Kidney (tissue), 14 donors: ENCODE data around the gene SIVA1. TPM values are rescaled to one million over a fixed set of nuclear protein-coding genes. Genes with fewer than 3 reads are reported as not detected.

Experiments
- DNase-seq, 5 donors: peaks; one replicate each; pipeline ENCODE4 v3.0.0-alpha.2; 2013 to 2020
- FAIRE-seq: peaks from 2 replicates; lab custom pipeline; 2012; peaks lifted over from hg19 to GRCh38; lab: Jason Lieb, UNC
- H3K27ac ChIP-seq, 2 donors: one replicate each; pipeline ENCODE4 v1.7.0; 2013; ENCODE audit warnings: low read depth in 2 of 2, low read length in 2 of 2, inconsistent platforms in 1 of 2
- H3K27me3 ChIP-seq: one replicate; pipeline ENCODE4 v1.7.1; 2013; ENCODE audit warnings: low read length, inconsistent platforms; ENCODE audit not compliant: control insufficient read depth, insufficient read depth
- H3K36me3 ChIP-seq, 3 donors: one replicate each; pipeline versions ENCODE4 v1.7.0 to v1.7.1; 2013; ENCODE audit warnings: low read length in 3 of 3, control low read depth in 1 of 3, inconsistent platforms in 1 of 3; ENCODE audit not compliant: insufficient read depth in 3 of 3, control insufficient read depth in 2 of 3
- H3K4me1 ChIP-seq, 3 donors: one replicate each; pipeline versions ENCODE4 v1.7.0 to v1.7.1; 2013; ENCODE audit warnings: low read length in 3 of 3, inconsistent platforms in 1 of 3, low read depth in 1 of 3; ENCODE audit not compliant: control insufficient read depth in 2 of 3, insufficient read depth in 2 of 3
- H3K4me3 ChIP-seq, 3 donors: one replicate each; pipeline versions ENCODE4 v1.7.0 to v1.8.1; 2013; ENCODE audit warnings: low read length in 3 of 3, control low read depth in 1 of 3, inconsistent platforms in 1 of 3
- H3K9ac ChIP-seq, 3 donors: one replicate each; pipeline versions ENCODE4 v1.7.0 to v1.7.1; 2013; ENCODE audit warnings: low read length in 3 of 3, control low read depth in 1 of 3, inconsistent platforms in 1 of 3
- H3K9me3 ChIP-seq, 3 donors: one replicate each; pipeline versions ENCODE4 v1.7.0 to v1.7.1; 2013; ENCODE audit warnings: low read length in 3 of 3, control low read depth in 1 of 3, inconsistent platforms in 1 of 3; ENCODE audit not compliant: control insufficient read depth in 2 of 3, insufficient read depth in 1 of 3
- intact Hi-C: fragments of 100-400 bp; cut with DNase I; formaldehyde crosslinking; loops from one replicate; pipeline ENCODE4 v1.11.1; 2022
- polyA plus RNA-seq: library from polyadenylated mRNA; stranded (reverse); fragments of 350-450 nt; fragmentation: Illumina TruSeq; extraction: RNeasy Lipid Tissue Mini Kit (QIAGEN cat#74804); gene quantifications from one replicate; pipeline ENCODE4 v1.2.3, GENCODE V29; 2014; ENCODE audit warnings: low read depth, low replicate concordance; ENCODE audit not compliant: insufficient read depth
- total RNA-seq: library from RNA; stranded (reverse); fragmentation: NEBNext Ultra II Directional; extraction: Animal tissue kit (Norgen Biotek cat#: 25700); gene quantifications from one replicate; pipeline ENCODE4 v1.2.1, GENCODE V29; 2021
- TF ChIP-seq, protein P1 (sequence below): IDR thresholded peaks from 3 replicates; pipeline ENCODE4 v1.5.1; 2012; ENCODE audit warnings: mild to moderate bottlenecking, moderate library complexity, borderline replicate concordance; ENCODE audit not compliant: insufficient read depth; ENCODE audit errors: extremely low read depth
- donor health status: control.
- donor health status: control.
- donor health status: control.
- donor health status: control.
- donor health status: control.
- donor health status: DM: yes; HTN: yes; CAD: no.
- donor health status: Normal renal cell carcinoma (clear cell type).

Gene SIVA1
- total and polyA plus RNA-seq, 2 donors from 2014 or later = 65.7 to 124 TPM

DNA sequence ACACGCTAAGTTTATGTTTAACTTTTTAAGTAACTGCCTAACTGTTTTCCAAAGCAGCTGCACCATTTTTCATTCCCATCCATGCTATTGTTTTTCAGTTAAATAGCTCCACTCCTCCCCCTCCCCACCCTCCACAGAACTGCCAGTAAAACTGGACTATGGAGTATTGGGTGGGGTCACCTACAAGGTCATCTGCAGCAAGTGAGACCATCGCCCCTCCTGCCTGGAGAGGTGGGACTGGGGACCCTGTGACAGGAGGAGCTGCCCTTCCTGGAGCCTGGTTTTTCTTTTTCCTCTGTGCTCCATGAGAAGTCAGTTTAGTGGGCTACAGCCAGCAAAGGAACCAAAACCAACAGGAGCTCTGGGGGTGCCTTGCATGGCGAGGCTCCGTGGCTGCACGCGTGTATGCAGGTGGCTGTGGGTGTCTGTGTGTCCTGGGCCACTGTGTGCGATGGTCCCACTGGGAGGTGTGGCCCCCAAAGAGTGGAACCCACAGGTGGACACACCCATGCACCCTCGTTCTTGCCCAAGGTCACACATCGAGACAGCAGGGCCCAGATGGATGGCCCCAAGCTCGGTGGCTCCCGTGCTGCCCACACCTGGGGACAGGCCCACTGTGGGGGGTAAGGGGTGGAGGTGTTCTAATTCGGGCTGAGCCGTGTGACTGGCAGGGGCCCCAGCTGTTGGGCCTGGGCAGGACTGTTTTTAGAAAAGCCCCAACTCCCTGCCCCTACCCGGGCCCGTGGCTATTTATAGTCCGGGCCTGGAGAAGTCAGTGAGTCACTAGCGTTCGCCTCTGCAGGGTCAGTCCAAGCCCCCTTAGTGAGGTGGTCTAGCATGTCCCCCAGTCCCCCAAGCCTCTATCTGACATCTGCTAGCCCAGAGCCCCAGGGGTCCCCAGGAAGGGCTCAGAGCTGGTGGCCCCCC lies 31.2 kb upstream of the SIVA1 start:
- FAIRE-seq = no peak
- DNase-seq = no peak
- H3K9ac ChIP-seq = no peak overlapping the region
- H3K27ac ChIP-seq = no peak overlapping the region
- no peak overlapping the region for H3K4me3 ChIP-seq
- H3K27me3 ChIP-seq = no peaks in the 10 kb centered on the region
- peaks cover 0 to 19% (median 11%) of the 10 kb centered on the region in 3 donors for H3K4me1 ChIP-seq
- peaks cover 0 to 3% (median 2%) of the 10 kb centered on the region in 3 donors for H3K36me3 ChIP-seq
- TF ChIP-seq, protein P1, sequence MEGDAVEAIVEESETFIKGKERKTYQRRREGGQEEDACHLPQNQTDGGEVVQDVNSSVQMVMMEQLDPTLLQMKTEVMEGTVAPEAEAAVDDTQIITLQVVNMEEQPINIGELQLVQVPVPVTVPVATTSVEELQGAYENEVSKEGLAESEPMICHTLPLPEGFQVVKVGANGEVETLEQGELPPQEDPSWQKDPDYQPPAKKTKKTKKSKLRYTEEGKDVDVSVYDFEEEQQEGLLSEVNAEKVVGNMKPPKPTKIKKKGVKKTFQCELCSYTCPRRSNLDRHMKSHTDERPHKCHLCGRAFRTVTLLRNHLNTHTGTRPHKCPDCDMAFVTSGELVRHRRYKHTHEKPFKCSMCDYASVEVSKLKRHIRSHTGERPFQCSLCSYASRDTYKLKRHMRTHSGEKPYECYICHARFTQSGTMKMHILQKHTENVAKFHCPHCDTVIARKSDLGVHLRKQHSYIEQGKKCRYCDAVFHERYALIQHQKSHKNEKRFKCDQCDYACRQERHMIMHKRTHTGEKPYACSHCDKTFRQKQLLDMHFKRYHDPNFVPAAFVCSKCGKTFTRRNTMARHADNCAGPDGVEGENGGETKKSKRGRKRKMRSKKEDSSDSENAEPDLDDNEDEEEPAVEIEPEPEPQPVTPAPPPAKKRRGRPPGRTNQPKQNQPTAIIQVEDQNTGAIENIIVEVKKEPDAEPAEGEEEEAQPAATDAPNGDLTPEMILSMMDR = no peak
- no peaks in the 10 kb centered on the region for H3K9me3 ChIP-seq
- intact Hi-C loops = no loop called here

DNA sequence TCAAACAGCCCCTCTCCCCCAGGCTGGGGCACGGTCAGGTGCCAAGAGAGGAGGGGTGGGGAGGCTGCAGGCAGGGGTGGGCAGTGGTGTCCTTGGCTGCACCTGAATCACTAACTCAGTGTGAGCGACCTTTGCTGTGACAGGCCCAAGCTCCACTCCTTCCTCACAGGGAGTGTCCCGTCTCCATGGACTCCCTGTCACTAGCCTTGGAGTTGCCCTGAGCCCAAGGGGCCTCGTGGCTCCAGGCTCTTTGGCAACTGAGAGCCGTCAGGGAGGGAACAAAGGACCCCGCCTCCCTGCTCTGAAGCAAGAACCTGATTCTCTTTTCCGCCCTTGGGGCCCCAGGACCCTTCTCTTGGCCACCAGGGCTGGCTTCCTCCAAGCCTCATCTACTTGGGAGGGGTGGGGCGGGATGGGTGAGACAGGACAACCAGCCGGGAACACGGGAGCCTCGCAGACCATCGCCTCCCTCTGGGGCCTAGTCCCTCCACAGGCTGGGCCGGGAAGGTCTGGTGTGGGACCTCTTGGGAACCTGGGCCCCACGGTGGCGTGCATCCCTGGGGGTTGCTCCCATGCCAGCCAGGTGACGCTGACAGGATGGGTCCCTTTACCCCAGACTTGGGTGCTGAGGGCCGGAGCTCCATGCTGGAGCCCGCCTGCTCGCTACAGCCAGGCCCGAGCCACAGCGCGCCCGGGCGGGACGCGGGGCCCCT lies 29.9 kb upstream of the SIVA1 start:
- FAIRE-seq (no peak), DNase-seq (no peak)
- no peaks in the 10 kb centered on the region for H3K9me3 ChIP-seq
- TF ChIP-seq, protein P1 = no peak
- peaks cover 0 to 3% (median 2%) of the 10 kb centered on the region in 3 donors for H3K36me3 ChIP-seq
- H3K27ac ChIP-seq = no peak overlapping the region
- no peak overlapping the region for H3K9ac ChIP-seq
- no peak overlapping the region for H3K4me3 ChIP-seq
- H3K27me3 ChIP-seq = no peaks in the 10 kb centered on the region
- intact Hi-C loops = no loop called here
- peaks cover 0 to 25% (median 5%) of the 10 kb centered on the region in 3 donors for H3K4me1 ChIP-seq

DNA sequence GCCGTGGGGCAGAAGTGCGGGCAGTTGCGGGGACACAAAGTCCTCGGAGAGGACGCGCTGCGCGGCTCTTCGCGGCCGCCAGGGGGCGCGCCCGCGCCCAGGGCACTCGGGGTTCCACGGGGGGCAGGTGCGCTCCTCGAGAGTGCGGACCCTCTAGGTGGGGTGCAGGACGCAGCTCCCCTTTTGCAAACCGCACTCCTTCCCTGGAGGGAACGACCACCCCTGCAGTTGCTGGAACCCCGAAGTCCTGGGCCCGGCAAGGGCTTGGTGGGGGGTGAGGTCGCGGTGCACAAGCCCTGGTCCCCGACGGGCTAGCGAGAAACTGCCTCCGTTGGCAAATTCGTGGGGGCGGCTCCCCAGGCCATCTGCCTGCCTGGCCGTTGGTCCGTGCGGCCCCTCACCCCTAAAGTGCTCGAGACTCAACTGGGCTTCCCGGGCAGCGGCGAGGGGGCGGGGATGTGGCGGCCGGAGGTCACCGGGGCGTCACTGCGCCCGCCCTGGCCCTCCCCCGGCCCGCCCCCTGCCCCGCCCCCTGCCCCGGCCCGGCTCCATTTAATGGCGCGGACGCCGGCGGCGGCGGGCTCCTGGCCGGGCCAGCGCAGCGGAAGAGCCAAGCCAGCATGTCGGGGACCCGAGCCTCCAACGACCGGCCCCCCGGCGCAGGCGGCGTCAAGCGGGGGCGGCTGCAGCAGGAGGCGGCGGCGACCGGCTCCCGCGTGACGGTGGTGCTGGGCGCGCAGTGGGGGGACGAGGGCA lies 29.1 kb upstream of the SIVA1 start, which contains the start of gene ADSS1:
TSS of gene ADSS1 (plus strand) at position 579 of the 756 bp plus-strand sequence. CDS start at position 621, 42 bp downstream.
- intact Hi-C loops = no loop called here
- peak; percentile 62 to 91 (median 79) for DNase-seq
- H3K4me3 ChIP-seq = peak within 1 kb of the TSS; percentile 20 to 66 (median 56)
- TF ChIP-seq, protein P1 = peak; percentile 55
- H3K27me3 ChIP-seq = no peaks in the 10 kb centered on the region
- peaks cover 0 to 3% (median 2%) of the 10 kb centered on the region in 3 donors for H3K36me3 ChIP-seq
- peak within 1 kb of the TSS; percentile 47 to 57 for H3K27ac ChIP-seq
- H3K9ac ChIP-seq = peak within 1 kb of the TSS in 2 of 3 donors; percentile 32 to 71
- no peak for FAIRE-seq
- peaks cover 0 to 29% (median 5%) of the 10 kb centered on the region in 3 donors for H3K4me1 ChIP-seq
- H3K9me3 ChIP-seq = no peaks in the 10 kb centered on the region
